GM10248 (cell line): ENCODE measurements around the gene MGAT4A.

Experiments
- CTCF ChIA-PET: fragments of 300-600 bp; sonication (Branson Sonifier 250); formaldehyde crosslinking; extraction: SDS; loops from one replicate; lab custom pipeline; 2021; ENCODE audit warnings: antibody characterized with exemption; lab: Yijun Ruan, JAX
- POLR2A ChIA-PET: fragments of 350-650 bp; sonication (Branson Sonifier 250); formaldehyde crosslinking; extraction: SDS; loops from one replicate; lab custom pipeline; 2020; ENCODE audit warnings: antibody characterized with exemption; lab: Yijun Ruan, JAX
- DNase-seq: peaks from one replicate; pipeline ENCODE4 v3.0.0; 2012; ENCODE audit errors: extremely low spot score
- TF ChIP-seq, protein P1 (sequence below): IDR thresholded peaks from 2 replicates; pipeline ENCODE4 v1.5.1; 2012; ENCODE audit warnings: mild to moderate bottlenecking, low read depth; ENCODE audit errors: extremely low read depth, missing control alignments, control extremely low read depth

Gene MGAT4A

GRCh38 chr2:98695255-98695654 lies 35.7 kb downstream of the MGAT4A start:
- ChIA-PET CTCF (no interaction called here), POLR2A (no interaction called here)

GRCh38 chr2:98693477-98693876 lies 37.5 kb downstream of the MGAT4A start:
- TF ChIP-seq, protein P1, sequence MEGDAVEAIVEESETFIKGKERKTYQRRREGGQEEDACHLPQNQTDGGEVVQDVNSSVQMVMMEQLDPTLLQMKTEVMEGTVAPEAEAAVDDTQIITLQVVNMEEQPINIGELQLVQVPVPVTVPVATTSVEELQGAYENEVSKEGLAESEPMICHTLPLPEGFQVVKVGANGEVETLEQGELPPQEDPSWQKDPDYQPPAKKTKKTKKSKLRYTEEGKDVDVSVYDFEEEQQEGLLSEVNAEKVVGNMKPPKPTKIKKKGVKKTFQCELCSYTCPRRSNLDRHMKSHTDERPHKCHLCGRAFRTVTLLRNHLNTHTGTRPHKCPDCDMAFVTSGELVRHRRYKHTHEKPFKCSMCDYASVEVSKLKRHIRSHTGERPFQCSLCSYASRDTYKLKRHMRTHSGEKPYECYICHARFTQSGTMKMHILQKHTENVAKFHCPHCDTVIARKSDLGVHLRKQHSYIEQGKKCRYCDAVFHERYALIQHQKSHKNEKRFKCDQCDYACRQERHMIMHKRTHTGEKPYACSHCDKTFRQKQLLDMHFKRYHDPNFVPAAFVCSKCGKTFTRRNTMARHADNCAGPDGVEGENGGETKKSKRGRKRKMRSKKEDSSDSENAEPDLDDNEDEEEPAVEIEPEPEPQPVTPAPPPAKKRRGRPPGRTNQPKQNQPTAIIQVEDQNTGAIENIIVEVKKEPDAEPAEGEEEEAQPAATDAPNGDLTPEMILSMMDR: no peak
- CTCF ChIA-PET: interaction anchor here (0.6 kb wide), 1 partner anchor 44 kb away, joined by 3 read pairs; no protein-coding TSS in a partner anchor
- DNase-seq: no peak
- POLR2A ChIA-PET: no interaction called here

More at GRCh38 chr2:98695255-98695654, 35.7 kb downstream of the MGAT4A start:
- no peak for DNase-seq
- TF ChIP-seq, protein P1: no peak

- ChIA-PET CTCF (interaction anchor here (1.2 to 1.5 kb wide), 3 partner anchors 31 to 43 kb away, joined by 3 read pairs; no protein-coding TSS in a partner anchor), POLR2A (no interaction called here)
- TF ChIP-seq, protein P1: no peak
- DNase-seq: no peak
Observed at GRCh38 chr2:98692090-98693054, 38.6 kb downstream of the MGAT4A start.

- ChIA-PET CTCF (interaction anchor here (1.1 to 1.5 kb wide), 5 partner anchors 18 to 42 kb away, joined by 3 to 4 read pairs (median 3); no protein-coding TSS in a partner anchor), POLR2A (no interaction called here)
- DNase-seq: no peak
- TF ChIP-seq, protein P1: no peak
Observed at GRCh38 chr2:98691303-98691702, 39.6 kb downstream of the MGAT4A start.

DNA sequence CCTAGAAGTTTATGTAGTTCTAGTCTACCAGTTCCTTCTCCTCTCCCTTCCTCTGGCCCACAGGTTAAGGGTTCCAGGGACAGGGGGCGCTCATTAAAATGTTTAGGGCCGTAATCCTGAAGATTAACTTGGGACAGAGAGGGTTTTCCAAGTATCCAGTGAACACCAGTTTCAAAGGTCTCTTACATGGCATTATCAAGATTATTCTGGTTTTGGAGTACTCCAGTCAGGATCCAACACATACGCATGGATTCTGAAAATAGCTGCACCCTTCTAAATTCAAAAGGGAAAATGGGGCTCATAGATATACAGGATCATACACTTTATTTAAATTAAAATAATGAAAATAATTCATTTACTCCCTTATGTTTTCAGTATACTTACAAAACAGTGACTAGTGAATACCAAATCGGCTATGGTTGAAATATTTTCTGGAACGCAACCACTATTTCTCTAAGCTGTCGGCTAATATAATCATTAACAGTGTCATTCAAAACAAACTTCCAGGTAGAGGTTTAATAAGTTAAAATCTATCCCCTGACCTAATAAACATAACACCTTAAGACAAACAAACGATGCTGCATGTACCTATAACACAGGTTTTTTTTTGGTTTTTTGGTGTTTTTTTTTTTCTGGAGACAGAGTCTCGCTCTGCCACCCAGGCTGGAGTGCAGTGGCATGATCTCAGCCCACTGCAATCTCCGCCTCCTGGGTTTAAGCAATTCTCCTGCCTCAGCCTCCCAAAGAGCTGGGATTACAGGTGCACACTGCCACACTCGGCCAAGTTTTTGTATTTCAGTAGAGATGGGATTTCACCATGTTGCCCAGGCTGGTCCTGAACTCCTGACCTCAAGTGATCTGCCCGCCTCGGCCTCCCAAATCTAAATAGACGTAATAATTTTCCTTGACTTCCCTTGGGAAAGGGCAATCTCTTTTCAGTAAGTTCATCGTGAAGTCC lies 44.7 kb downstream of the MGAT4A start:
- no peak for DNase-seq
- TF ChIP-seq, protein P1: no peak
- POLR2A ChIA-PET: no interaction called here
- CTCF ChIA-PET: interaction anchor here (0.9 to 1.7 kb wide), 4 partner anchors 12 to 37 kb away, joined by 3 to 4 read pairs (median 3); no protein-coding TSS in a partner anchor

GRCh38 chr2:98683728-98684127 lies 47.2 kb downstream of the MGAT4A start:
- TF ChIP-seq, protein P1: no peak
- no peak for DNase-seq
- POLR2A ChIA-PET: no interaction called here
- CTCF ChIA-PET: no interaction called here
